HFFc6 (cell line): Measurements from ENCODE around the gene RAI1. TPM values are rescaled to one million over a fixed set of nuclear protein-coding genes. Genes with fewer than 3 reads are reported as not detected.
A peak's percentile ranks its signal among the peaks of the same experiment; 100 is the strongest.

Source experiments
- DNase-seq: peaks from one replicate; pipeline ENCODE4 v3.0.0-alpha.2; 2018
- H3K27ac Mint-ChIP-seq: 2 replicates; pipeline ENCODE4 v1.8.0; 2020; ENCODE audit warnings: mild to moderate bottlenecking, mixed read lengths
- H3K27me3 Mint-ChIP-seq: 2 replicates; pipeline ENCODE4 v1.8.0; 2021; ENCODE audit warnings: mild to moderate bottlenecking, moderate library complexity, mixed read lengths; ENCODE audit not compliant: insufficient read depth
- H3K36me3 Mint-ChIP-seq: 2 replicates; pipeline ENCODE4 v1.8.0; 2021; ENCODE audit warnings: low read depth, mixed read lengths
- H3K4me1 Mint-ChIP-seq: 2 replicates; pipeline ENCODE4 v1.8.0; 2020; ENCODE audit warnings: low read depth, mixed read lengths
- H3K4me3 Mint-ChIP-seq: 2 replicates; pipeline ENCODE4 v1.8.0; 2020; ENCODE audit warnings: mild to moderate bottlenecking, moderate library complexity, mixed read lengths
- H3K9me3 Mint-ChIP-seq: 2 replicates; pipeline ENCODE4 v1.8.0; 2020; ENCODE audit warnings: mild to moderate bottlenecking, mixed read lengths
- total RNA-seq, 6 experiments: library from RNA; stranded (reverse); fragmentation: NEBNext Ultra II Directional; extraction: Animal tissue kit (Norgen Biotek cat#: 25700); gene quantifications; 2 replicates in 1 of 6; 3 replicates in 5 of 6; pipeline ENCODE4 v1.2.3, GENCODE V29; 2021
- TF ChIP-seq, protein P1 (sequence below): fragments of 200-600 bp; sonication (generic); IDR thresholded peaks from 2 replicates; pipeline ENCODE4 v1.5.0; 2021; ENCODE audit warnings: antibody characterized with exemption, mild to moderate bottlenecking

RAI1 gene
- total RNA-seq, 6 experiments from 2014 or later: 26.9 to 29.3 (median 29.0) TPM

GRCh38 chr17:17701112-17701511 lies 19.9 kb downstream of the RAI1 start:
- Mint-ChIP-seq H3K9me3 (no peaks in the 10 kb centered on the region), H3K4me3 (no peak overlapping the region; the same call in 1 of the 2 replicates), H3K27me3 (peaks cover 2% of the 10 kb centered on the region; the same call in 1 of the 2 replicates), H3K36me3 (peaks cover 4% of the 10 kb centered on the region; the same call in 1 of the 2 replicates), H3K4me1 (peaks cover 63% of the 10 kb centered on the region), H3K27ac (peak overlapping the region; percentile 36)
- DNase-seq: no peak
- TF ChIP-seq, protein P1, sequence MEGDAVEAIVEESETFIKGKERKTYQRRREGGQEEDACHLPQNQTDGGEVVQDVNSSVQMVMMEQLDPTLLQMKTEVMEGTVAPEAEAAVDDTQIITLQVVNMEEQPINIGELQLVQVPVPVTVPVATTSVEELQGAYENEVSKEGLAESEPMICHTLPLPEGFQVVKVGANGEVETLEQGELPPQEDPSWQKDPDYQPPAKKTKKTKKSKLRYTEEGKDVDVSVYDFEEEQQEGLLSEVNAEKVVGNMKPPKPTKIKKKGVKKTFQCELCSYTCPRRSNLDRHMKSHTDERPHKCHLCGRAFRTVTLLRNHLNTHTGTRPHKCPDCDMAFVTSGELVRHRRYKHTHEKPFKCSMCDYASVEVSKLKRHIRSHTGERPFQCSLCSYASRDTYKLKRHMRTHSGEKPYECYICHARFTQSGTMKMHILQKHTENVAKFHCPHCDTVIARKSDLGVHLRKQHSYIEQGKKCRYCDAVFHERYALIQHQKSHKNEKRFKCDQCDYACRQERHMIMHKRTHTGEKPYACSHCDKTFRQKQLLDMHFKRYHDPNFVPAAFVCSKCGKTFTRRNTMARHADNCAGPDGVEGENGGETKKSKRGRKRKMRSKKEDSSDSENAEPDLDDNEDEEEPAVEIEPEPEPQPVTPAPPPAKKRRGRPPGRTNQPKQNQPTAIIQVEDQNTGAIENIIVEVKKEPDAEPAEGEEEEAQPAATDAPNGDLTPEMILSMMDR: no peak

DNA sequence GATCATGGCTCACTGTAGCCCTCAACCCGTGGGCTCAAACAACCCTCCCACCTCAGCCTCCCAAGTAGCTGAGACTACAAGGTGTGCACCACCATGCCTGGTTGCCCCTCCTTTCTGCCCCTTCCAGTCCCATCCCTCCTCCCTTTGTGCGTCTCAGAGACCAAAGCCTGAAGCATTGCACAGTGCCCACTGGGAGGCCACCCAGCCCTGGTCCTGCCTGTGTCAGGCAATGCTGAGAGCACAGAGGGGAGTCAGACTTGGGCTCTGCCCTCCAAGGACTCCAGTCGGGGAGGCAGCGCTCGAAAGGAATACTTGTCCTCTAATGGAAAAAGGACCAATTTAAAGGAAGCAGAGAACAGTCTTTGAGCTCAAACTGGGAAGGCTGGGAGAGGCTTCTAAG lies 20.4 kb downstream of the RAI1 start:
- no peak for DNase-seq
- H3K9me3 Mint-ChIP-seq: no peaks in the 10 kb centered on the region
- H3K4me3 Mint-ChIP-seq: no peak overlapping the region
- TF ChIP-seq, protein P1: no peak
- H3K4me1 Mint-ChIP-seq: peaks cover 63% of the 10 kb centered on the region
- peak overlapping the region; percentile 50; the same call in 1 of the 2 replicates for H3K27ac Mint-ChIP-seq
- H3K36me3 Mint-ChIP-seq: peaks cover 4% of the 10 kb centered on the region; the same call in 1 of the 2 replicates
- peaks cover 2% of the 10 kb centered on the region; the same call in 1 of the 2 replicates for H3K27me3 Mint-ChIP-seq

- H3K4me3 Mint-ChIP-seq: no peak overlapping the region
Observed at GRCh38 chr17:17702449-17703139, 21.3 kb downstream of the RAI1 start.

DNA sequence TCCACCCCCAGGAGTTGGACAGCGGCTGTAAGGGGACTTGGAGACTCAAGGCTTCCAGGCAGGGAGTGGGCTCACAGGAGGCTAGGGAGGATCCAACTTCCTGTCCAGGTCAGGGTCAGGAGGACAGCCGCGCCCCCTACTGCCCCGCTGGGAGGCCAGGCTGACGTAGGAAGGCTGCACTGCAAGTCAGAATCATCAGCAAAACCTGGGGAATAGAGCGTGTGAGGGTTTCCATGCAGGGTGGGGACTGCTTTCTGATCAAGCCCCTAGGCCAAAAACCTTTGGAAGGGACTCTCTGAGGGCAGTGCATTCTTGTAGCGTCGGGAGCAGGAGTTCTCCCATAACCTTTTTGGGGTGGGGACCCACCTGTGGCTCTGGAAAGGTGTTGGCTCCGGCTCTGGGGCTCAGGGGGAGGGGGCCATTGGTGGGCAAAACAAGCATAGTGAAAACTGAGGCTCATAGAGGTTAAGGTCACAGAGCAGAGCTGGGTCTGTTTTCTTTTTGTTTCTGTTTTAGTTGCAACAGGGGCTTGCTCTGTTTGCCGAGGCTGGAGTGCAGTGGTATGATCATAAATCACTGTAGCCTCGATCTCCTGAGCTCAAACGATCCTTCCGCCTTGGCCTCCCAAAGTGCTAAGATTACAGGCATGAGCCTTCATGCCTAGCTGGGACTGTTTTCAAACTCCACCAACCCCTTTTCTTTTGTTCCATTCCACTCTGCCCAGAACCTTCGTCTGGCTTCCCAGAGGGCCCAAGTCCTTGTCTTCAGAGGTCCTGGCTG lies 22.1 kb downstream of the RAI1 start:
- no peaks in the 10 kb centered on the region for H3K9me3 Mint-ChIP-seq
- TF ChIP-seq, protein P1: no peak; the same call in 1 of the 2 replicates
- H3K27ac Mint-ChIP-seq: peak overlapping the region; percentile 36; the same call in 1 of the 2 replicates
- peaks cover 4% of the 10 kb centered on the region; the same call in 1 of the 2 replicates for H3K36me3 Mint-ChIP-seq
- H3K27me3 Mint-ChIP-seq: peaks cover 2% of the 10 kb centered on the region; the same call in 1 of the 2 replicates
- no peak for DNase-seq
- H3K4me1 Mint-ChIP-seq: peaks cover 52% of the 10 kb centered on the region
- H3K4me3 Mint-ChIP-seq: no peak overlapping the region

More at GRCh38 chr17:17702449-17703139, 21.3 kb downstream of the RAI1 start:
- Mint-ChIP-seq H3K36me3 (peaks cover 4% of the 10 kb centered on the region; the same call in 1 of the 2 replicates), H3K4me1 (peaks cover 54% of the 10 kb centered on the region), H3K9me3 (no peaks in the 10 kb centered on the region), H3K27ac (no peak overlapping the region), H3K27me3 (peaks cover 2% of the 10 kb centered on the region; the same call in 1 of the 2 replicates)
- no peak for DNase-seq
- TF ChIP-seq, protein P1: no peak

- TF ChIP-seq, protein P1: no peak
- peaks cover 39% of the 10 kb centered on the region for H3K4me1 Mint-ChIP-seq
- DNase-seq: no peak
- peaks cover 4% of the 10 kb centered on the region; the same call in 1 of the 2 replicates for H3K36me3 Mint-ChIP-seq
- H3K9me3 Mint-ChIP-seq: no peaks in the 10 kb centered on the region
- peaks cover 2% of the 10 kb centered on the region for H3K27me3 Mint-ChIP-seq
- H3K4me3 Mint-ChIP-seq: no peak overlapping the region
- H3K27ac Mint-ChIP-seq: peak overlapping the region; percentile 33; the same call in 1 of the 2 replicates
Observed at GRCh38 chr17:17704931-17705330, 23.7 kb downstream of the RAI1 start.
